B cell (primary cell): ENCODE measurements around the gene DNAJB2.

Source experiments
- EZH2 ChIP-seq: IDR thresholded peaks from 2 replicates; pipeline ENCODE4 v1.6.1; 2012; ENCODE audit warnings: borderline replicate concordance, low read depth, mild to moderate bottlenecking, moderate library complexity, low read length; ENCODE audit not compliant: insufficient read depth, poor library complexity, severe bottlenecking
- TF ChIP-seq, protein P1 (sequence below): fragments of 200-600 bp; IDR thresholded peaks from one replicate; pipeline ENCODE4 v1.8.0; 2022; ENCODE audit warnings: antibody characterized with exemption, mild to moderate bottlenecking

DNA sequence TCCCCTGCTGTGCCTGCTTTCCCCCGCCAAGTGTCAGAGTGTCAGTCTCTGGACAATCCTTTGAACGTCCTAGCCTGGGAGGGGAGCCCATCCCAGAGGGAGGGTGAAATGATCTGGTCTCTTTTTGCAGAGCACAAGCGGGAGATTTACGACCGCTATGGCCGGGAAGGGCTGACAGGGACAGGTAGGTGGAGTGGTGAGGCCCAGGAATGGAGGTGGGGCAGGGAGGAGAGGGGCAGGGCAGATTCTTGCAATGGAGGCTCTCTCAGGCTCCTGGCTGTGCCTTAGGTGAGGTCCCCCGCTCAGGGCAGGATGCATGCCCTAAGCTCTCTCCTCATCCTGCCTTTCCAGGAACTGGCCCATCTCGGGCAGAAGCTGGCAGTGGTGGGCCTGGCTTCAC, 2.4 kb downstream of the DNAJB2 start:
- TF ChIP-seq, protein P1, sequence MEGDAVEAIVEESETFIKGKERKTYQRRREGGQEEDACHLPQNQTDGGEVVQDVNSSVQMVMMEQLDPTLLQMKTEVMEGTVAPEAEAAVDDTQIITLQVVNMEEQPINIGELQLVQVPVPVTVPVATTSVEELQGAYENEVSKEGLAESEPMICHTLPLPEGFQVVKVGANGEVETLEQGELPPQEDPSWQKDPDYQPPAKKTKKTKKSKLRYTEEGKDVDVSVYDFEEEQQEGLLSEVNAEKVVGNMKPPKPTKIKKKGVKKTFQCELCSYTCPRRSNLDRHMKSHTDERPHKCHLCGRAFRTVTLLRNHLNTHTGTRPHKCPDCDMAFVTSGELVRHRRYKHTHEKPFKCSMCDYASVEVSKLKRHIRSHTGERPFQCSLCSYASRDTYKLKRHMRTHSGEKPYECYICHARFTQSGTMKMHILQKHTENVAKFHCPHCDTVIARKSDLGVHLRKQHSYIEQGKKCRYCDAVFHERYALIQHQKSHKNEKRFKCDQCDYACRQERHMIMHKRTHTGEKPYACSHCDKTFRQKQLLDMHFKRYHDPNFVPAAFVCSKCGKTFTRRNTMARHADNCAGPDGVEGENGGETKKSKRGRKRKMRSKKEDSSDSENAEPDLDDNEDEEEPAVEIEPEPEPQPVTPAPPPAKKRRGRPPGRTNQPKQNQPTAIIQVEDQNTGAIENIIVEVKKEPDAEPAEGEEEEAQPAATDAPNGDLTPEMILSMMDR = no peak
- no peak for TF ChIP-seq EZH2
